Liver (tissue), 3 donors: ENCODE data around the gene PMM2.

Source experiments
- CTCF ChIP-seq: fragments of 150-350 bp; IDR thresholded peaks from 2 replicates; pipeline ENCODE4 v1.5.1; 2017; ENCODE audit warnings: improper control_type of control experiment, low read depth, low read length; ENCODE audit not compliant: missing input control
- GABPA ChIP-seq, 2 donors: IDR thresholded peaks in 1 of 2; conservative IDR thresholded peaks in 1 of 2; 2 replicates each; pipeline ENCODE4 v1.6.1; 2016; ENCODE audit warnings: antibody characterized with exemption in 2 of 2, mild to moderate bottlenecking in 1 of 2, moderate library complexity in 1 of 2
- RAD21 ChIP-seq, 2 donors: IDR thresholded peaks; 2 replicates each; pipeline ENCODE4 v1.6.1; 2016; ENCODE audit warnings: antibody characterized with exemption in 2 of 2, mild to moderate bottlenecking in 2 of 2
- RXRA ChIP-seq, 2 donors: IDR thresholded peaks; 2 replicates each; pipeline ENCODE4 v1.6.1; 2017 to 2018; ENCODE audit warnings: antibody characterized with exemption in 2 of 2, mild to moderate bottlenecking in 1 of 2
- SP1 ChIP-seq: IDR thresholded peaks from 2 replicates; pipeline ENCODE4 v1.6.1; 2018; ENCODE audit warnings: antibody characterized with exemption, mild to moderate bottlenecking
- TF ChIP-seq, protein P1 (sequence below): IDR thresholded peaks from 2 replicates; pipeline ENCODE4 v1.6.1; 2016; ENCODE audit warnings: antibody characterized with exemption, mild to moderate bottlenecking
- donor health status: healthy.
- donor health status: healthy.

DNA sequence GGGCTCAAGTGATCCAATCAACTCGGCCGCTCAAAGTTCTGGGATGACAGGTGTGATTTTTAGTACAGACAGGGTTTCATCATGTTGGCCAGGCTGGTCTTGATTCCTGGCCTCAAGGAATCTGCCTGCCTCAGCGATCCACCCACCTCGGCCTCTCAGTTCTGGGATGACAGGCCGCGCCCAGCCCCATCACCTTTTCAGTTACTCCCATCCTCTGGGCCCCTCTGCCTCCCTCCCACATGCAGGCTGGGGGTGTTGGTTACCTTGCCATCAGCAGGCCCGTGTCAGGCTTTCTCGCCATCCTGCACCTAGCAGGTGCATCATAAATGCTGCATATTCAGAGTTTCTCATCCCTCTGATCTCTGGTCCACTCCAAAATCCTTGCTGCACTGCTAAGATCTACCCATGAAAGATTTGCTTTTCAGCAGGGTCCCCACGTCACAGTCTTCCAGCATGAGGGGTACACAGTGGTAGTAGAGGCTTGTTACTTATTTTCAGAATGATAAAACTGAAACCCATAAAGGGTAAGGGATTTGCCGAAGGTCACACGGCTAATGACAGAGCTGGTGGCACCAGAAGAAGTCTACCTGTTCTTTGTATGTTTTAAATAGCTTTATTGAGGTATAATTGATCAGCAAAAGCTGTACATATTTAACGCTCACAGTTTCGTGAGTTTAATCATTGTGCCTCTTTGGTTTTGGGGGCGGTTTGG is 16.6 kb downstream of the PMM2 start:
- no peak for TF ChIP-seq GABPA (IDR thresholded peaks at IDR 0.05 in 1 of 2, conservative IDR thresholded peaks at IDR 0.05 in 1 of 2)
- TF ChIP-seq CTCF, result no peak
- TF ChIP-seq RAD21 (IDR thresholded peaks at IDR 0.05), result no peak
- TF ChIP-seq, protein P1, sequence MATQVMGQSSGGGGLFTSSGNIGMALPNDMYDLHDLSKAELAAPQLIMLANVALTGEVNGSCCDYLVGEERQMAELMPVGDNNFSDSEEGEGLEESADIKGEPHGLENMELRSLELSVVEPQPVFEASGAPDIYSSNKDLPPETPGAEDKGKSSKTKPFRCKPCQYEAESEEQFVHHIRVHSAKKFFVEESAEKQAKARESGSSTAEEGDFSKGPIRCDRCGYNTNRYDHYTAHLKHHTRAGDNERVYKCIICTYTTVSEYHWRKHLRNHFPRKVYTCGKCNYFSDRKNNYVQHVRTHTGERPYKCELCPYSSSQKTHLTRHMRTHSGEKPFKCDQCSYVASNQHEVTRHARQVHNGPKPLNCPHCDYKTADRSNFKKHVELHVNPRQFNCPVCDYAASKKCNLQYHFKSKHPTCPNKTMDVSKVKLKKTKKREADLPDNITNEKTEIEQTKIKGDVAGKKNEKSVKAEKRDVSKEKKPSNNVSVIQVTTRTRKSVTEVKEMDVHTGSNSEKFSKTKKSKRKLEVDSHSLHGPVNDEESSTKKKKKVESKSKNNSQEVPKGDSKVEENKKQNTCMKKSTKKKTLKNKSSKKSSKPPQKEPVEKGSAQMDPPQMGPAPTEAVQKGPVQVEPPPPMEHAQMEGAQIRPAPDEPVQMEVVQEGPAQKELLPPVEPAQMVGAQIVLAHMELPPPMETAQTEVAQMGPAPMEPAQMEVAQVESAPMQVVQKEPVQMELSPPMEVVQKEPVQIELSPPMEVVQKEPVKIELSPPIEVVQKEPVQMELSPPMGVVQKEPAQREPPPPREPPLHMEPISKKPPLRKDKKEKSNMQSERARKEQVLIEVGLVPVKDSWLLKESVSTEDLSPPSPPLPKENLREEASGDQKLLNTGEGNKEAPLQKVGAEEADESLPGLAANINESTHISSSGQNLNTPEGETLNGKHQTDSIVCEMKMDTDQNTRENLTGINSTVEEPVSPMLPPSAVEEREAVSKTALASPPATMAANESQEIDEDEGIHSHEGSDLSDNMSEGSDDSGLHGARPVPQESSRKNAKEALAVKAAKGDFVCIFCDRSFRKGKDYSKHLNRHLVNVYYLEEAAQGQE, result no peak
- no peak for TF ChIP-seq RXRA (IDR thresholded peaks at IDR 0.05)
- no peak for TF ChIP-seq SP1
